Astrocyte of the spinal cord (primary cell): ENCODE measurements around the gene UVRAG.

Experiments used
- DNase-seq: peaks from one replicate; pipeline ENCODE4 v3.0.0; 2011; ENCODE audit warnings: low read depth, low spot score
- H3K4me3 ChIP-seq: 2 replicates; pipeline ENCODE4 v1.5.1; 2011; ENCODE audit warnings: low read depth, mild to moderate bottlenecking, low read length, moderate library complexity
- CTCF ChIP-seq: IDR thresholded peaks from 2 replicates; pipeline ENCODE4 v1.5.1; 2012; ENCODE audit warnings: low read depth, mild to moderate bottlenecking, low read length, inconsistent platforms
- in situ Hi-C: cut with HindIII; loops from 2 replicates; pipeline ENCODE4 v1.10.0; 2017; ENCODE audit warnings: low sequenced_read_pairs

UVRAG gene

GRCh38 chr11:75986966-75987365 is 172.0 kb downstream of the UVRAG start:
- in situ Hi-C loops: no loop called here
- no peak for TF ChIP-seq CTCF
- H3K4me3 ChIP-seq: no peak overlapping the region
- DNase-seq: no peak

GRCh38 chr11:75993126-75993525 is 178.1 kb downstream of the UVRAG start:
- no peak for DNase-seq
- no peak for TF ChIP-seq CTCF
- in situ Hi-C loops: no loop called here
- H3K4me3 ChIP-seq: no peak overlapping the region

GRCh38 chr11:75994616-75995015 is 179.6 kb downstream of the UVRAG start:
- no peak for TF ChIP-seq CTCF
- no peak for DNase-seq
- H3K4me3 ChIP-seq: no peak overlapping the region
- in situ Hi-C loops: no loop called here

- TF ChIP-seq CTCF: no peak
- DNase-seq: peak; percentile 41
- in situ Hi-C loops: no loop called here
Measured at GRCh38 chr11:75996523-75997442, 181.8 kb downstream of the UVRAG start.

GRCh38 chr11:76004400-76004799 is 189.4 kb downstream of the UVRAG start:
- DNase-seq: no peak
- in situ Hi-C loops: no loop called here
- H3K4me3 ChIP-seq: no peak overlapping the region
- TF ChIP-seq CTCF: no peak

More at GRCh38 chr11:75996523-75997442, 181.8 kb downstream of the UVRAG start:
- H3K4me3 ChIP-seq: no peak overlapping the region

GRCh38 chr11:76005756-76006155 is 190.7 kb downstream of the UVRAG start:
- no peak for DNase-seq
- no peak overlapping the region for H3K4me3 ChIP-seq
- in situ Hi-C loops: no loop called here
- no peak for TF ChIP-seq CTCF
